Measurements from ENCODE around the gene SCGN.

SCGN gene

DNA sequence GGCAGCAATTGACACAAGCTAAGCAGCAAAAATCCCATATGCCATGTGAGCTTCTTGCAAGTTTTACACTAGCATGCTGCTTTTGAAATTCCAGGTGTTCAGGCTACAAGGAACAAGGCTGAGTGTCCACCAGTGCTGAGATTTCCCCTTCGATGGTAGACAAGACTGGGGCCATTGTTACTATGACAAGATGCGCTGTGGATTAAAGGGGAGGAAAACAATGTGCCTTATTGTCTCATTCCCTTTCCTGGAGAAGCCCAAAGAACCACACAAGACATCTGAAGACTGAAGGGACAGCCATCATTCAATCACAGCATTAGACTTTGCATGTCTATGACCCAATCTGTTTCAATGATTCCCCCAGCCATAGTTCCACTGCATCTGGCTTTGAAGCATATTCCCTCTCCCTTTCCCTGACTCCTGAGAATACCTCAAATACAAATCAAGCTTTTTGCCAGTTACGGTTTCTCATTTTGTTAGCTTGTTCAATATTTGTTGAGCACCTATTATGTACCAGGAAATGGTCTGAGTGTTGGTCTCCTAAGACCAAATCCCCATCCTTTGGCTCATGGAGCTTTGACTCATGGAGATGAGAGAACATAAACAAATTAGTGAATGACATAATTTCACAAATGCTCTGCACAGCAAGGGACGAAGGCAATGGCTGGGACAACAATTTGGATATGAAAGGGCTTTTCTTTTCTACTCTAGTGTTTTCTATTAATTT, 23.4 kb upstream of the SCGN start:
- Histone ChIP-seq H3K9me2 (ENCODE audit: low read depth, low read length) (no peaks in the 10 kb centered on the region), H3K4me3 (ENCODE audit: low read depth, low read length, poor library complexity, severe bottlenecking) (no peak overlapping the region), H3K9ac (ENCODE audit: low read length) (no peak overlapping the region), H3K79me2 (ENCODE audit: insufficient read depth, low read length) (no peaks in the 10 kb centered on the region), H4K20me1 (ENCODE audit: insufficient read depth, low read length) (no peaks in the 10 kb centered on the region), H3F3A (ENCODE audit: insufficient read depth, low read length) (no peaks in the 10 kb centered on the region), H3K27me3 (ENCODE audit: insufficient read depth, low read length) (no peaks in the 10 kb centered on the region), H3K27ac (ENCODE audit: low read depth, low read length, poor library complexity, severe bottlenecking) (no peak overlapping the region), H3K4me2 (ENCODE audit: low read length) (no peak overlapping the region), H3K36me3 (ENCODE audit: insufficient read depth, low read length) (no peaks in the 10 kb centered on the region), H2AFZ (ENCODE audit: low read length) (no peak overlapping the region), H3K4me1 (ENCODE audit: insufficient read depth, low read length, severe bottlenecking) (no peaks in the 10 kb centered on the region), H3K9me3 (ENCODE audit: low read length) (no peaks in the 10 kb centered on the region)
- TF ChIP-seq CTCF (IDR thresholded peaks at IDR 0.05; ENCODE audit: low read length), result no peak
- no peak for TF ChIP-seq EZH2 (IDR thresholded peaks at IDR 0.05; ENCODE audit: borderline replicate concordance, low read length)

- Histone ChIP-seq H3K79me2 (ENCODE audit: insufficient read depth, low read length) (no peaks in the 10 kb centered on the region), H3K9me2 (ENCODE audit: low read depth, low read length) (no peaks in the 10 kb centered on the region), H3F3A (ENCODE audit: insufficient read depth, low read length) (no peaks in the 10 kb centered on the region), H3K4me3 (ENCODE audit: low read depth, low read length, poor library complexity, severe bottlenecking) (no peak overlapping the region), H3K27ac (ENCODE audit: low read depth, low read length, poor library complexity, severe bottlenecking) (no peak overlapping the region), H3K4me2 (ENCODE audit: low read length) (no peak overlapping the region), H3K9me3 (ENCODE audit: low read length) (no peaks in the 10 kb centered on the region), H3K27me3 (ENCODE audit: insufficient read depth, low read length) (no peaks in the 10 kb centered on the region), H3K4me1 (ENCODE audit: insufficient read depth, low read length, severe bottlenecking) (no peaks in the 10 kb centered on the region), H3K36me3 (ENCODE audit: insufficient read depth, low read length) (no peaks in the 10 kb centered on the region), H2AFZ (ENCODE audit: low read length) (no peak overlapping the region), H3K9ac (ENCODE audit: low read length) (no peak overlapping the region), H4K20me1 (ENCODE audit: insufficient read depth, low read length) (no peaks in the 10 kb centered on the region)
- TF ChIP-seq EZH2 (IDR thresholded peaks at IDR 0.05; ENCODE audit: borderline replicate concordance, low read length), result no peak
- TF ChIP-seq CTCF (IDR thresholded peaks at IDR 0.05; ENCODE audit: low read length), result no peak
Measured at GRCh38 chr6:25629198-25629576, 22.8 kb upstream of the SCGN start.

GRCh38 chr6:25630508-25631278, 21.3 kb upstream of the SCGN start:
- H3K27ac ChIP-seq (ENCODE audit: low read depth, low read length, poor library complexity, severe bottlenecking), result no peak overlapping the region
- H3K9me2 ChIP-seq (ENCODE audit: low read depth, low read length), result no peaks in the 10 kb centered on the region
- no peak overlapping the region for H3K9ac ChIP-seq (ENCODE audit: low read length)
- no peaks in the 10 kb centered on the region for H3K9me3 ChIP-seq (ENCODE audit: low read length)
- no peaks in the 10 kb centered on the region for H4K20me1 ChIP-seq (ENCODE audit: insufficient read depth, low read length)
- no peak overlapping the region for H2AFZ ChIP-seq (ENCODE audit: low read length)
- H3K36me3 ChIP-seq (ENCODE audit: insufficient read depth, low read length), result no peaks in the 10 kb centered on the region
- H3K4me2 ChIP-seq (ENCODE audit: low read length), result no peak overlapping the region
- H3K27me3 ChIP-seq (ENCODE audit: insufficient read depth, low read length), result no peaks in the 10 kb centered on the region
- H3K4me3 ChIP-seq (ENCODE audit: low read depth, low read length, poor library complexity, severe bottlenecking), result no peak overlapping the region
- H3K4me1 ChIP-seq (ENCODE audit: insufficient read depth, low read length, severe bottlenecking), result no peaks in the 10 kb centered on the region
- H3K79me2 ChIP-seq (ENCODE audit: insufficient read depth, low read length), result no peaks in the 10 kb centered on the region
- no peak for TF ChIP-seq EZH2 (IDR thresholded peaks at IDR 0.05; ENCODE audit: borderline replicate concordance, low read length)
- TF ChIP-seq CTCF (IDR thresholded peaks at IDR 0.05; ENCODE audit: low read length), result no peak
- no peaks in the 10 kb centered on the region for H3F3A ChIP-seq (ENCODE audit: insufficient read depth, low read length)

All from OCI-LY1 (cell line).